ENCODE results near the gene RGL3. TPM values are rescaled to one million over a fixed set of nuclear protein-coding genes. Genes with fewer than 3 reads are reported as not detected.
"Not testable (repeated sequence)": the region's sequence is repeated elsewhere in the genome, so short reads cannot be mapped to it uniquely, and the experiment has no call there.

RGL3 gene
- polyA plus RNA-seq, 10 donors, result 0.32 to 1.7 (median 0.62) TPM

DNA sequence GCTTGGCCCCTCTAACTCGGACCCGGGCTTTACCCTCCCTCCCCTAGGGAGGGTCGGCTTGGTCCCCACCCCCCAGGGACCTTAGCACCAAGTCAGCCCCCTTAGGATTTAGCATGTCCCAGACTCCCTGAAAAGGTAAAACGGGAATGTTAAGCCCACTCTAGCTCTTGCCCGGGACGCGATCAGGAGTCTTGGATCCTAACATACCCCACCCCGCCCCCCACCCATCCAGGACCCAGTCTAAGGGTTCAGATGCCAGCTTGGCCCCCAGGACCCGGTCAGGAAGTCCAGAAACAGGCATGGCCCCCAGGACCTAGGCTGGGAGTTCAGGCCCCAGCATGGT lies 35.4 kb downstream of the RGL3 start:
- DNase-seq, result no peak

GRCh38 chr19:11382898-11383705 lies 36.0 kb downstream of the RGL3 start:
- DNase-seq, result peak in 1 of 3 donors; percentile 50

DNA sequence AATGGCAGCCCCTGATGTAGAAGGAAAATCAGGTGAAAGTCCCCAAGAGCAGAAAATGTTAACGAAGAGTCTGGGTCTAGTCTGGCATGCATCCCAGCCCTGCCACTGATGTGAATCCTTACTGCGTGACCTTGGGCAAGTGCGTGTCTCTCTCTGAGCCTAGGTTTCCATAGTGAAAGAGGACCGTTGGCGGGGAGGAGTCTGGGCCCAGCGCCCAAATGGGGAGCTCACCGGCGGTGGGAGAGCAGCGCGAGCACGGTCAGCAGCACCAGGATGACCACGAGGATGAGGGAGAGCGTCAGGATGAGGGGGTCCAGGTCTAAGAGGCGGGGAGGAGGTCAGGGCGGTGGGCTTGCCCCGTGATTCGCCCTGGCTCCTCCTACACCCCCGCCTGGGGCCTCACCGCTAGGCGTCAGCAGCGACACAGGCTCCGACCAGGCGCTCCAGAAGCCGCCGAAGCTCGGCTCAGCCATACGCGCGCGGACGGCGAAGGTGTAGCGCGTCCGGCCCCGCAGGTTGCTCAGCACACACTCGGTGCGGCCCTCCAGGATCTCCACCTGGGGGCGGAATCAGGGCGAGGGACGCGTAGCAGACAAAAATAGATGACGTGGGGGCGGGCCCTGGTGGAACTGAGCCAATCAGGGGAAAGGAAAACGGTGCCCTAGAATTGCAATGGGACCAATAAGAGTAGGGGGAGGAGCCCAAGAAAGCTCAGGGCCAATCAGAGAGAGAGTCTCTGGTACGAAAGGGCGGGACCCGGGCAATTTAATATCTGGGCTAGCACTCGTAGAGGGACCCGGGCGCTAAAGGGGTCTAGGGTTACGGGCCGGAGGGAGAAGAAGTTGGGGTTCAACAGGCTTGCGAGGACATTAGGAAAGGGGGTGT lies 38.2 kb downstream of the RGL3 start:
- DNase-seq, result peak; percentile 96 to 98 (median 97)

GRCh38 chr19:11379857-11380350 lies 39.2 kb downstream of the RGL3 start:
- DNase-seq, result no peak

DNA sequence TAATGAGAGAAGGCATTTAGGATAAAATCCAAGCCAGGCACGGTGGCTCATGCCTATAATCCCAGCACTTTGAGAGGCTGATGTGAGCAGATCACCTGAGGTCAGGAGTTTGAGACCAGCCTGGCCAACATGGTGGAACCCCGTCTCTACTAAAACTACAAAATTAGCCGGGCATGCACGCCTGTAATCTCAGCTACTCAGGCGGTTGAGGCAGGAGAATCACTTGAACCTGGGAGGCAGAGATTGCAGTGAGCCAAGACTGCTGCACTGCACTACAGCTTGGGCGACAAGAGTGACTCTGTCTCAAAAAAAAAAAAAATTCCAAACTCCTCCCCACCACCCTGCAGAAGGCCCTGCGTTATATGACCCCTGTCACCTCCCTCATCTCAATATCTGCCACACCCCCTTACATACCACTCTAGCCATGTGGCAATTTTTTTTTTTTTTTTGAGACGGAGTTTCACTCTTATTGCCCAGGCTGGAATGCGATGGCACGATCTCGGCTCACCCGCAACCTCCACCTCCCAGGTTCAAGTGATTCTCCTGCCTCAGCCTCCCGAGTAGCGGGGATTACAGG lies 39.8 kb downstream of the RGL3 start:
- not testable (repeated sequence) for DNase-seq

GRCh38 chr19:11378319-11379189 lies 40.6 kb downstream of the RGL3 start:
- DNase-seq, result peak in 2 of 3 donors; percentile 38 to 50

DNA sequence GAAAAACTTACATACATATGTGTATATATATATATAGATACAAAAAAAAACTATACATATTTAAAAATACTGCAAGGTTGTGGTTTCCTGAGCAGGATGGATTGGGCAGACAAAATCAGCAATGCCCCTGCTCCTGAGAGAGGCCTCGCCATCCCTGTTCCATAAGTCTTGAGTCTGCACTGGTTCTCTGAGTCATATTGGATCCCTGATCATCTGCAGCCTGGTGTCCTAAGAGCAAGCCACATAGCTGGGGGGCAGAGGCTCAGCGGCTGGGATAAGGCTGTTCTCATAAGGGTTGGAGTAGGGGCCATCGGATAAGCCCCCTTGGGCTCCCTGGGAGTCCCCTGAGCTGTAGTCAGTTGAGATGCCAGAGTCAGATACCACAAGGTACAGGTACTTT lies 41.4 kb downstream of the RGL3 start:
- DNase-seq, result no peak

DNA sequence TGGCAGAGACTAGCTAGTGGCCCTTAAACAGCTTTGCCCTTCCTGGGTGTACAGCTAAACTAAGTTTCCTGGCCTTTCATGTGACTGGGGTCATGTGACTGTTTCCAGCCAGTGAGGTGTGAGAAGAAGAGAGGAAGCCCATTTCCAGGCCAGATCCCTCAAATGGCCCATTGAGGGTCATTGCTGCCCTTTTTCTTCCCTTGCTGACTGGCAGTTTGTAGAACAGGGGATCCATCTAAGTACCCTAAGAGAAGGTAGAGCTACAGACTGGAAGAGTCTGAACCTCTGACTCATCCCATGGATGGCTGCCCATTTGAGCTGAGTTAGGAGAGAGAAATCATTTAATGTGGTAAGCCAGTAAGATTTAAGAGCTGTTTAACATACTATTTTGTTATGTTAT lies 41.9 kb downstream of the RGL3 start:
- peak in 2 of 3 donors; percentile 44 to 86 for DNase-seq

DNA sequence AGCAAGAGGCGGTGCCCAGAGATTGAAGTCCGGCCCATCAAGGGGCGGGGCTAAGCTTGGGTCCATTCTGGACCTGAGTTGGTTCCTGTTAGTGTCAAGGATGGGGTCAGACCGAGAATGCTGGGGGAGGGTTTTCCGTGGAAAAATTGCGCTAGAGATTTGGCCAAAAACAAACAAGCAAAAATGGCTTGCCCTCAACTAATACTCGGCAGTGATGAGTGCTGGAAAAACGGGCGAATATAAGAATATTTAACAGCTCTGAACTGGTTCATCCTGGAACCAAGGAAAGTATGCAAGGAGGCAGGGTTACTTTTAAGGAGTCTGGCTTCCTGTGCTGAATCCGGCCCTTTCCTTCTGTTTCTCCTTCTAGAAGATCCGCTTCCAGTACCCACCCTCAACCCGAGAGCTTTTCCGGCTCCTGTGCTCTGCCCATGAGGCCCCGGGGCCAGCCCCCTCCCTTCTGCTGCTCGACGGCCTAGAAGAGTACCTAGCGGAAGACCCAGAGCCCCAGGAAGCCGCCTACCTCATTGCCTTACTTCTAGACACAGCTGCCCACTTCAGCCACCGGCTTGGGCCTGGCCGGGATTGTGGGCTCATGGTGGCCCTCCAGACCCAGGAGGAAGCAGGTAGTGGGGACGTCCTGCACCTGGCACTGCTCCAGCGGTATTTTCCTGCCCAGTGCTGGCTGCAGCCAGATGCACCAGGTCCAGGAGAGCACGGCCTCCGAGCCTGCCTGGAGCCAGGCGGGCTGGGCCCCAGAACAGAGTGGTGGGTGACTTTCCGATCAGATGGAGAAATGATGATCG lies 43.8 kb downstream of the RGL3 start:
- DNase-seq, result no peak

DNA sequence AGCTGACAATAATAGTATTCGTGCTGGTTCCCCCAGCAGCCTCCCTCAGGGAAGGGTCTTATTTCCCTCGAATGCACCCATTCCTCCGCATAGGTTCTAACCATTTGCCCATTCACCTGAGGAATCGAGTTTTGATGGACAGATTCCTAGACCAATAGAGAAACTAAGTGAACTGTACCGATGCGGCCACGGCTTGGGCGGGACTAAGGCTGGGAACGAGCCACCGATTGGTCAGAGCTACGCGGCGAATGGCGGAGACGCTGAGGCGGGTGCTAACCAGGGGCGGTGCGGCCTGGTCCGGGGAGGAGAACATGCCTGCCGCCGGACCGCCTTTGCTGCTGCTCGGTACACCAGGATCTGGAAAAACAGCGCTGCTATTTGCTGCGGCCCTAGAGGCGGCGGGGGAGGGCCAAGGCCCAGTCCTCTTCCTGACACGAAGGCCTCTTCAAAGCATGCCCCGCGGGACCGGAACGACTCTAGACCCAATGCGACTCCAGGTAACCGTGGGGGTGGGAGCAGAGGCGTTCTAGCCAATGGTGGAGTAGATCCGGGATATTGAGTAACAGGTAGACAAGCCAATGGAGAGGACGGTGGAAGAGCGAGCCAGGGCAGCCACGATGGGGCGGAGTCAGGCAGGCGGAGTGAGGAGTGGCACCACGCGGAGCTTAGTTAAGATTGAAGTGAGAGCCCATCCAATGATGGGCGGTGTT lies 44.5 kb downstream of the RGL3 start, which contains the start of gene SWSAP1:
Gene SWSAP1, plus strand, starts transcription at position 234 of the 710 bp plus-strand sequence. Its CDS starts 15 bp downstream, at position 249.
- peak; percentile 99 to 100 (median 100) for DNase-seq

DNA sequence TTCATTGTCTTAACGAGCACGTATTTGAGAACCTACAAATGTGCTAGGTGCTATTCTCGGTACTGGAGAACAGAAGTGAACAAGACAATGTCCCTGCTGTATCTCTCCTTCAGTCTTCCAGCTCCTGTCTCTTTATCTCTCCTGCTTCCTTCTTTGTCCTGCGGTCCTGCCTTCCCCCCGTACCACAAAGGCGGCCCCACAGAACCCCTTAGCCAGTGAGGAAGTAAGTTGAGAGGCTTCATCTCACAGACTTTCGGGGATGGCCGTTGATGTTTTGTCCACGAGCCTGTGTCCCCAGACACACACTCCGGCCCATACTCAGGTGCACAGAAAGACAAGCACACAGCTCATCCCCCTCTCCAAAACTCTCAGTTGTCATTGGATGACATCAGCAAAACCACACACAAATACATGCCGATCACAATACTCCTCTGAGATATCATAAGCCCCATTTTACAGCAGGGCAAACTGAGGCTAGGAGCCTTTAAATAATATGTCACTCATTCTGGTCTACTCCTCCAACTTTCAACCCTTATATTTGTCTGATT lies 45.2 kb downstream of the RGL3 start:
- DNase-seq, result no peak

GRCh38 chr19:11373166-11373884 lies 45.8 kb downstream of the RGL3 start:
- no peak for DNase-seq

DNA sequence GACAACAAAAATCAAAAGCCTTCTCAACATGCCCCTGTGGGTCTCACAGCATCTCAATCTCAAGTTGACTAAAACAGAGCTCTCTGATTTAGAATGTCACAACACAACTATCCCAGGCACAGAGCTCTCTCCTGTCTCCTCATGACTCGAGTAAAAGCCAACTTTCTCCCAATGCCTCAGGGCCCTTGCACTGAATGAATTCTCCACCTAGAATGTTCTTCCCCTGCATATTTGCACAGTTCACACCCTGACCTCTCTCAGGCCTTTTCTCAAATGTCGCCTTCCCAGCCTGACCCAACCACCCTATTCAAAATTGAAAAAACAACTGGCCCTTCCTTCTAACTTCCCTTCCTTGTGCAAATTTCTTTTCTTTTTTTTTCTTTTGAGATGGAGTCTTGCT lies 48.4 kb downstream of the RGL3 start:
- no peak for DNase-seq

GRCh38 chr19:11367528-11367927 lies 51.6 kb downstream of the RGL3 start:
- DNase-seq, result no peak

- no peak for DNase-seq
These were observed 53.5 kb downstream of the RGL3 start for GRCh38 chr19:11365557-11366117.

GRCh38 chr19:11364935-11365334 lies 54.2 kb downstream of the RGL3 start:
- DNase-seq, result no peak

- DNase-seq, result no peak
These were observed 54.7 kb downstream of the RGL3 start for GRCh38 chr19:11364296-11364904.

DNA sequence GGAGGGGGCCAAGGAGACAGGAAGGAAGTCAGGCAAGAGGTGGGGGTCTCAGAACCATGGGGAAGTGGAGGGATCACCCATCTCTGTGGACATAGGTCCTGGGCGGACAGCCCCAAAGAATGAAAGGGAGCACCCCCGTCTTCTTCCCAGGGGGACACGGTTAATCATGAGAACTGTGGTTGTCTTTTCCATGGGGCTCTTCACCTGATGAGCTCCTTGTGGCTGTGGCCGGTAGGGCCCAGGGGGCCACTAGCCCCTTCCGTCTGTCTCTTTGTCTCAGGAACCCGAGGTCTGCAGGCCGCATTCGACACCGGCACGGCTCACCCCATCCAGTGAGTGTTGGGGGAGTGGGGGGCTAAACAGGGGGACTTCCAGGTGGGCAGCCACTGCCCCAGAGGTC lies 55.2 kb downstream of the RGL3 start:
- DNase-seq, result no peak

Data from muscle of back (tissue), 11 donors.